HepG2 (cell line): Measurements from ENCODE around the gene ZBTB20. TPM values are rescaled to one million over a fixed set of nuclear protein-coding genes. Genes with fewer than 3 reads are reported as not detected.

ENCODE experiments used
- ATAC-seq: fragments of 200-7000 bp; cut with Tn5 transposase; 3 replicates; pipeline ENCODE4 v1.9.1; 2020; ENCODE audit warnings: mild to moderate bottlenecking, moderate library complexity
- BruUV-seq: library from RNA; stranded (reverse); fragments of 400-500 nt; replicated peaks from 2 replicates; lab custom pipeline; 2021; lab: Mats Ljungman, UMichigan
- CTCF ChIA-PET: fragments of 300-600 bp; formaldehyde crosslinking; extraction: SDS; loops from one replicate; lab custom pipeline; 2021; ENCODE audit warnings: low total read pairs, inconsistent platforms, low intra/inter-chr PET ratio; lab: Yijun Ruan, JAX
- POLR2A ChIA-PET: fragments of 350-600 bp; sonication (Branson Sonifier 250); formaldehyde crosslinking; loops from one replicate; lab custom pipeline; 2020; ENCODE audit warnings: antibody characterized with exemption, inconsistent platforms; lab: Yijun Ruan, JAX
- DNase-seq: peaks from one replicate; pipeline ENCODE4 v3.0.0-alpha.2; 2015; ENCODE audit warnings: low spot score
- FAIRE-seq: peaks from 3 replicates; lab custom pipeline; 2011; peaks lifted over from hg19 to GRCh38; lab: Jason Lieb, UNC
- H2AFZ ChIP-seq: one replicate; pipeline ENCODE4 v1.6.1; 2011; ENCODE audit warnings: low read length, inconsistent platforms
- H3K27ac ChIP-seq: fragments of 300-600 bp; 3 replicates; pipeline ENCODE4 v1.8.0; 2011; ENCODE audit warnings: mixed run types, mild to moderate bottlenecking, mixed read lengths, low read length, inconsistent platforms; ENCODE audit not compliant: insufficient read depth; ENCODE audit errors: extremely low read length
- H3K27me3 ChIP-seq, 2 experiments: fragments of 200-600 bp in 1 of 2; 2 replicates in 1 of 2; 3 replicates in 1 of 2; pipeline versions ENCODE4 v1.6.0 to v1.8.0; 2011; ENCODE audit warnings: low read length in 2 of 2, mild to moderate bottlenecking in 2 of 2, moderate library complexity in 2 of 2, inconsistent platforms in 1 of 2; ENCODE audit not compliant: insufficient read depth in 2 of 2, control insufficient read depth in 1 of 2
- H3K36me3 ChIP-seq, 2 experiments: fragments of 200-600 bp in 1 of 2; replicated peaks in 1 of 2; 2 replicates in 1 of 2; 3 replicates in 1 of 2; pipeline versions ENCODE4 v1.5.1 to v1.8.0; 2011; ENCODE audit warnings: low read length in 2 of 2, inconsistent platforms in 1 of 2; ENCODE audit not compliant: insufficient read depth in 2 of 2, control insufficient read depth in 1 of 2
- H3K4me1 ChIP-seq: 2 replicates; pipeline ENCODE4 v1.5.1; 2012; ENCODE audit warnings: low read length, inconsistent platforms; ENCODE audit not compliant: insufficient read depth
- H3K4me2 ChIP-seq: 2 replicates; pipeline ENCODE4 v1.6.0; 2011; ENCODE audit warnings: low read depth, low read length, inconsistent platforms
- H3K4me3 ChIP-seq, 3 experiments: fragments of 200-600 bp in 1 of 3; sonication (generic), shearing (Covaris generic) in 1 of 3; replicated peaks in 1 of 3; 2 replicates each; pipeline ENCODE4 v1.5.1; 2011 to 2016; ENCODE audit warnings: low read length in 3 of 3, inconsistent platforms in 2 of 3, low read depth in 2 of 3, mild to moderate bottlenecking in 2 of 3, control low read depth in 1 of 3, mixed read lengths in 1 of 3; ENCODE audit not compliant: insufficient read depth in 1 of 3
- H3K79me2 ChIP-seq: one replicate; pipeline ENCODE4 v1.6.1; 2011; ENCODE audit warnings: low read length, inconsistent platforms; ENCODE audit not compliant: insufficient read depth
- H3K9ac ChIP-seq: 2 replicates; pipeline ENCODE4 v1.6.0; 2011; ENCODE audit warnings: mild to moderate bottlenecking, low read depth, low read length, inconsistent platforms; ENCODE audit not compliant: insufficient read depth
- H3K9me3 ChIP-seq: 2 replicates; pipeline ENCODE4 v1.5.1; 2012; ENCODE audit warnings: mild to moderate bottlenecking, low read length
- H4K20me1 ChIP-seq: 2 replicates; pipeline ENCODE4 v1.6.0; 2011; ENCODE audit warnings: inconsistent platforms, mild to moderate bottlenecking, low read length, moderate library complexity; ENCODE audit not compliant: insufficient read depth
- ARNTL ChIP-seq: sonication (generic); formaldehyde crosslinking; IDR thresholded peaks from 2 replicates; pipeline ENCODE4 v1.4.0; 2020; ENCODE audit warnings: mild to moderate bottlenecking, missing genetic modification reagents
- FOXC1 ChIP-seq: sonication (generic); formaldehyde crosslinking; IDR thresholded peaks from 2 replicates; pipeline ENCODE4 v1.8.0; 2022; ENCODE audit warnings: mild to moderate bottlenecking, missing genetic modification reagents, borderline replicate concordance
- HNF1B ChIP-seq: sonication (generic); formaldehyde crosslinking; IDR thresholded peaks from 2 replicates; pipeline ENCODE4 v1.5.1; 2020; ENCODE audit warnings: mild to moderate bottlenecking, moderate library complexity, missing genetic modification reagents
- HOXA5 ChIP-seq: sonication (generic); formaldehyde crosslinking; IDR thresholded peaks from 2 replicates; pipeline ENCODE4 v1.4.0; 2020; ENCODE audit warnings: missing genetic modification reagents
- TAF15 ChIP-seq: fragments of 200-400 bp; formaldehyde crosslinking; IDR thresholded peaks from one replicate; pipeline ENCODE4 v1.6.1; 2018; ENCODE audit warnings: mild to moderate bottlenecking, low read depth, low read length; ENCODE audit not compliant: poor library complexity, severe bottlenecking
- YEATS2 ChIP-seq: sonication (generic); formaldehyde crosslinking; IDR thresholded peaks from 2 replicates; pipeline ENCODE4 v1.4.0; 2020; ENCODE audit warnings: missing genetic modification reagents, borderline replicate concordance
- ZNF367 ChIP-seq: sonication (generic); formaldehyde crosslinking; IDR thresholded peaks from 2 replicates; pipeline ENCODE4 v1.4.0; 2020; ENCODE audit warnings: missing genetic modification reagents, borderline replicate concordance
- ZNF558 ChIP-seq: sonication (generic); formaldehyde crosslinking; IDR thresholded peaks from 2 replicates; pipeline ENCODE4 v1.9.0; 2022; ENCODE audit warnings: mild to moderate bottlenecking, missing genetic modification reagents, borderline replicate concordance
- ZNF570 ChIP-seq: sonication (generic); formaldehyde crosslinking; IDR thresholded peaks from 2 replicates; pipeline ENCODE4 v1.4.0; 2020; ENCODE audit warnings: mild to moderate bottlenecking, missing genetic modification reagents, borderline replicate concordance
- ZNF577 ChIP-seq: sonication (generic); formaldehyde crosslinking; IDR thresholded peaks from 2 replicates; pipeline ENCODE4 v1.4.0; 2020; ENCODE audit warnings: mild to moderate bottlenecking, low read depth, missing genetic modification reagents, borderline replicate concordance
- ZNF614 ChIP-seq: IDR thresholded peaks from 2 replicates; pipeline ENCODE4 v1.6.1; 2018; ENCODE audit warnings: missing biosample characterization, missing genetic modification reagents, inconsistent platforms, borderline replicate concordance
- ZNF740 ChIP-seq: sonication (generic); formaldehyde crosslinking; IDR thresholded peaks from 2 replicates; pipeline ENCODE4 v1.4.0; 2020; ENCODE audit warnings: missing genetic modification reagents
- WGBS: methylation state at CpG from one replicate; pipeline ENCODE4 v1.1.6; 2017; ENCODE audit warnings: low lambda C conversion rate; 5-methylcytosine and 5-hydroxymethylcytosine counted together
- in situ Hi-C: cut with HindIII; loops from 2 replicates; pipeline ENCODE4 v1.10.0; 2017; ENCODE audit warnings: low pct_unique_long_range_greater_than_20kb; ENCODE audit not compliant: extremely low pct_ligation_motif_present
- intact Hi-C: fragments of 100-400 bp; cut with micrococcal nuclease; formaldehyde crosslinking; loops from one replicate; pipeline ENCODE4 v1.10.0; 2022; ENCODE audit not compliant: unreplicated experiment
- polyA plus RNA-seq, 8 experiments: library from polyadenylated mRNA; depleted of rRNA in 3 of 8; stranded (reverse) in 7 of 8; unstranded in 1 of 8; fragments of >200 nt; fragmentation: Illumina TruSeq in 4 of 8; extraction: Trizol in 4 of 8; gene quantifications; 2 replicates each; pipeline versions ENCODE4 v1.2.1 to v1.2.3, GENCODE V29; 2011 to 2016; ENCODE audit warnings: low read depth in 4 of 8, missing spikeins in 1 of 8, mixed read lengths in 1 of 8; ENCODE audit not compliant: insufficient read depth in 1 of 8
- total RNA-seq, 5 experiments: library from RNA; depleted of rRNA; stranded (reverse); fragments of >200 nt; fragmentation: Illumina TruSeq; extraction: Trizol; gene quantifications; 2 replicates each; pipeline ENCODE4 v1.2.3, GENCODE V29; 2016; ENCODE audit warnings: low read depth in 1 of 5

Gene ZBTB20
- total and polyA plus RNA-seq, 2 of the 13 experiments (the other 11 are each of a cell fraction or from before 2014, with no cell fraction given), result 1.9 to 8.8 TPM

GRCh38 chr3:114877378-114878113 is 269.5 kb downstream of the ZBTB20 start:
- ChIA-PET POLR2A (no interaction called here), CTCF (no interaction called here)
- ATAC-seq (no peak), DNase-seq (no peak), FAIRE-seq (no peak)
- H3K27ac ChIP-seq, result no peak overlapping the region
- no TSS peak for BruUV-seq
- H4K20me1 ChIP-seq, result no peaks in the 10 kb centered on the region
- no peak overlapping the region for H3K4me3 ChIP-seq
- H3K9ac ChIP-seq, result no peak overlapping the region
- no peaks in the 10 kb centered on the region for H3K79me2 ChIP-seq
- no peaks in the 10 kb centered on the region for H3K9me3 ChIP-seq
- no peaks in the 10 kb centered on the region for H3K27me3 ChIP-seq
- WGBS, result 63% methylated on average over 2 of the region's 2 CpGs
- intact Hi-C loops (no loop called here), in situ Hi-C loops (no loop called here)
- H3K36me3 ChIP-seq, result no peaks in the 10 kb centered on the region
- no peak overlapping the region for H2AFZ ChIP-seq
- H3K4me2 ChIP-seq, result no peak overlapping the region
- peaks cover 8% of the 10 kb centered on the region; the same call in 1 of the 2 replicates for H3K4me1 ChIP-seq
- TF ChIP-seq ARNTL (no peak), ZNF740 (CRISPR knock-in tag) (no peak), ZNF577 (CRISPR knock-in tag) (no peak), ZNF570 (CRISPR knock-in tag) (no peak), ZNF614 (no peak), ZNF367 (CRISPR knock-in tag) (no peak), YEATS2 (no peak), TAF15 (no peak), HOXA5 (CRISPR knock-in tag) (no peak), ZNF558 (CRISPR knock-in tag) (no peak), FOXC1 (CRISPR knock-in tag) (no peak), HNF1B (no peak)
